Measurements from ENCODE around the gene AGBL5.

The AGBL5 gene

GRCh38 chr2:27086724-27087593, 35.5 kb downstream of the AGBL5 start, which contains the start of gene KHK:
TSS of gene KHK (plus strand) at chr2:27086772. CDS start at chr2:27087260, 488 bp downstream.
- Histone ChIP-seq H3K27me3 (no peaks in the 10 kb centered on the region), H3K9me3 (no peaks in the 10 kb centered on the region), H3K36me3 (peaks cover 34% of the 10 kb centered on the region), H3K9ac (peak within 1 kb of the TSS; percentile 88), H3K4me2 (peak within 1 kb of the TSS; percentile 100), H3K27ac (peak within 1 kb of the TSS; percentile 88), H3K4me3 (peak within 1 kb of the TSS; percentile 75), H4K20me1 (peaks cover 21% of the 10 kb centered on the region; the same call in 1 of the 2 replicates), H3K4me1 (peaks cover 87% of the 10 kb centered on the region)
- no peak for TF ChIP-seq Cebpa-rat (IDR thresholded peaks at IDR 0.05)

- Histone ChIP-seq H3K27ac (no peak overlapping the region), H3K27me3 (no peaks in the 10 kb centered on the region), H3K9ac (no peak overlapping the region), H3K4me3 (no peak overlapping the region), H3K4me1 (peaks cover 87% of the 10 kb centered on the region), H3K36me3 (peaks cover 24% of the 10 kb centered on the region), H4K20me1 (peaks cover 15% of the 10 kb centered on the region; the same call in 1 of the 2 replicates), H3K9me3 (no peaks in the 10 kb centered on the region), H3K4me2 (peak overlapping the region; percentile 100)
- no peak for TF ChIP-seq Cebpa-rat (IDR thresholded peaks at IDR 0.05)
Observed at GRCh38 chr2:27087823-27088410, 36.4 kb downstream of the AGBL5 start.

- Histone ChIP-seq H4K20me1 (peaks cover 8% of the 10 kb centered on the region; the same call in 1 of the 2 replicates), H3K4me1 (peaks cover 82% of the 10 kb centered on the region), H3K4me3 (no peak overlapping the region), H3K9me3 (no peaks in the 10 kb centered on the region), H3K36me3 (peaks cover 17% of the 10 kb centered on the region), H3K4me2 (peak overlapping the region; percentile 100), H3K27ac (no peak overlapping the region), H3K27me3 (no peaks in the 10 kb centered on the region), H3K9ac (no peak overlapping the region)
- no peak for TF ChIP-seq Cebpa-rat (IDR thresholded peaks at IDR 0.05)
Observed at GRCh38 chr2:27088634-27089033, 37.2 kb downstream of the AGBL5 start.

- no peak overlapping the region for H3K9ac ChIP-seq
- peaks cover 3% of the 10 kb centered on the region; the same call in 1 of the 2 replicates for H4K20me1 ChIP-seq
- TF ChIP-seq Cebpa-rat (IDR thresholded peaks at IDR 0.05), result no peak
- H3K4me3 ChIP-seq, result no peak overlapping the region
- H3K4me1 ChIP-seq, result peaks cover 75% of the 10 kb centered on the region
- H3K27ac ChIP-seq, result no peak overlapping the region
- H3K36me3 ChIP-seq, result peaks cover 10% of the 10 kb centered on the region
- no peaks in the 10 kb centered on the region for H3K27me3 ChIP-seq
- H3K9me3 ChIP-seq, result no peaks in the 10 kb centered on the region
- H3K4me2 ChIP-seq, result peak overlapping the region; percentile 100
Observed at GRCh38 chr2:27089111-27089954, 37.9 kb downstream of the AGBL5 start.

GRCh38 chr2:27091746-27092695, 40.6 kb downstream of the AGBL5 start:
- Histone ChIP-seq H3K9me3 (no peaks in the 10 kb centered on the region), H3K27me3 (no peaks in the 10 kb centered on the region), H3K4me1 (peaks cover 63% of the 10 kb centered on the region), H3K4me3 (no peak overlapping the region), H3K27ac (no peak overlapping the region), H3K9ac (no peak overlapping the region), H3K4me2 (no peak overlapping the region), H4K20me1 (no peaks in the 10 kb centered on the region), H3K36me3 (no peaks in the 10 kb centered on the region; the same call in 1 of the 2 replicates)
- TF ChIP-seq Cebpa-rat (IDR thresholded peaks at IDR 0.05), result no peak

- peaks cover 55% of the 10 kb centered on the region for H3K4me1 ChIP-seq
- H3K36me3 ChIP-seq, result no peaks in the 10 kb centered on the region; the same call in 1 of the 2 replicates
- no peaks in the 10 kb centered on the region for H3K27me3 ChIP-seq
- H3K4me3 ChIP-seq, result no peak overlapping the region
- H3K9me3 ChIP-seq, result no peaks in the 10 kb centered on the region
- TF ChIP-seq Cebpa-rat (IDR thresholded peaks at IDR 0.05), result no peak
- H4K20me1 ChIP-seq, result no peaks in the 10 kb centered on the region
- no peak overlapping the region for H3K9ac ChIP-seq
- no peak overlapping the region for H3K27ac ChIP-seq
- H3K4me2 ChIP-seq, result no peak overlapping the region
Observed at GRCh38 chr2:27092696-27093429, 41.4 kb downstream of the AGBL5 start.

- no peaks in the 10 kb centered on the region for H3K9me3 ChIP-seq
- no peaks in the 10 kb centered on the region for H3K27me3 ChIP-seq
- no peak overlapping the region for H3K4me3 ChIP-seq
- no peak overlapping the region for H3K4me2 ChIP-seq
- no peaks in the 10 kb centered on the region for H4K20me1 ChIP-seq
- H3K9ac ChIP-seq, result no peak overlapping the region
- H3K27ac ChIP-seq, result no peak overlapping the region
- TF ChIP-seq Cebpa-rat (IDR thresholded peaks at IDR 0.05), result no peak
- H3K36me3 ChIP-seq, result no peaks in the 10 kb centered on the region; the same call in 1 of the 2 replicates
- peaks cover 50% of the 10 kb centered on the region for H3K4me1 ChIP-seq
Observed at GRCh38 chr2:27093430-27094352, 42.2 kb downstream of the AGBL5 start.
